ENCODE measurements around the gene NOP9.

NOP9 gene

DNA sequence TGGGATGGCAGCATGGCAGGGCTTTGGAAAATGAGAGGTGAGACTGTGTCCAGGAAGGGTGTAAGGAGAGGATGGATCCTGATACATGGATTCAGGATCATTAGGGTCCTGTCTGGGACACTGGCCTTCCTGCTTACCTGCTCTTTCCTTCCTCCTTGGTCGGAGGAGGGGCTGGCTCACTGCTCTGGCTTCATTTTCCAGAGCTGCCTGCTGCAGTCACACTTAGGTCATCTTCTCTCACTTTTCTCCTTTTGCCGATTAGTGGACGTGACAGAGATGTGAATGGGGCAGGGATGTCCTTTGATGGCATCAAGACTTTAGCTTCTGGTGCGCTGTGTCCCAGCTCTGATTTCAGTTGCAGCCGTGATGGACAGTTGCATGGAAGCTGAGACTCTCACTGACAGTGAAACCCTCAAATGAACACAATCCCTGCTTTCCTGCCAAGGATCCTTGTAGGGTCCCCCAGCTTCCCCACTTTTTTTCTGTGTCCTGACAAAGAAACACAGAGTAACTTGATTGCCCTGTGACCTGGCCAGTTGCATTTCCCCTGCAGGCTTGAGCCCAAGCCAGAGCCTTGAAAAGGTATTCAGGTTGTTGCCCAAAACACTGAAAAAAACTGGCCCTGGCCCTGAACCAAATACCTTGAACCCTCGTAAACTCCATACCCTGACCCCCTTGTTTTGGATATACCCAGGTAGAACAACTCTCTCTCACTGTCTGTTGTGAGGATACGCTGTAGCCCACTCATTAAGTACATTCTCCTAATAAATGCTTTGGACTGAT is 8.9 kb downstream of the NOP9 start:
- TF ChIP-seq CTCF (IDR thresholded peaks at IDR 0.05; ENCODE audit: control insufficient read depth, insufficient read depth, low read depth, low read length, missing control alignments) = no peak
- DNase-seq (ENCODE audit: low read depth) = no peak
- H3K4me3 ChIP-seq (ENCODE audit: control insufficient read depth, low read depth, low read length) = no peak overlapping the region

- TF ChIP-seq CTCF (IDR thresholded peaks at IDR 0.05; ENCODE audit: control insufficient read depth, insufficient read depth, low read depth, low read length, missing control alignments) = no peak
- DNase-seq (ENCODE audit: low read depth) = no peak
- H3K4me3 ChIP-seq (ENCODE audit: control insufficient read depth, low read depth, low read length) = no peak within 1 kb of the TSS
Measured at GRCh38 chr14:24309538-24310264, 10.1 kb downstream of the NOP9 start, which contains the start of gene LTB4R2. Gene LTB4R2 (plus strand): TSS chr14:24310140. CDS start chr14:24310665, 525 bp downstream.

DNA sequence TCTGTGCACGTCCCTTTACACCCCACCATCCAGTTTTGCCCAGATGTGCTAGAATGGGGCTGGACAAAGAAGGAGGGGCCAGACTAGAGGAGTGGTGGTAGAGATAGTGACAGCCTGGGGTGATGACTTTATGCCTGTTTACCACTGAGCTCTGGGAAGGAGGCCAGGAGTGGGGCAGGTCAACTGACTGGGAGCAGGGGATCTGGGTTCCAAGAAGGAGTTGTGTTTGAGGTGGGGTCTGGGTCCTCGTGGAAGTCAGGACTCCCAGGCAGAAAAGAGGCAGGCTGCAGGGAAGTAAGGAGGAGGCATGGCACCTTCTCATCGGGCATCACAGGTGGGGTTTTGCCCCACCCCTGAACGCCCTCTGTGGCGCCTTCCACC is 10.6 kb downstream of the NOP9 start:
- DNase-seq (ENCODE audit: low read depth) = no peak
- TF ChIP-seq CTCF (IDR thresholded peaks at IDR 0.05; ENCODE audit: control insufficient read depth, insufficient read depth, low read depth, low read length, missing control alignments) = no peak
- H3K4me3 ChIP-seq (ENCODE audit: control insufficient read depth, low read depth, low read length) = no peak overlapping the region

DNA sequence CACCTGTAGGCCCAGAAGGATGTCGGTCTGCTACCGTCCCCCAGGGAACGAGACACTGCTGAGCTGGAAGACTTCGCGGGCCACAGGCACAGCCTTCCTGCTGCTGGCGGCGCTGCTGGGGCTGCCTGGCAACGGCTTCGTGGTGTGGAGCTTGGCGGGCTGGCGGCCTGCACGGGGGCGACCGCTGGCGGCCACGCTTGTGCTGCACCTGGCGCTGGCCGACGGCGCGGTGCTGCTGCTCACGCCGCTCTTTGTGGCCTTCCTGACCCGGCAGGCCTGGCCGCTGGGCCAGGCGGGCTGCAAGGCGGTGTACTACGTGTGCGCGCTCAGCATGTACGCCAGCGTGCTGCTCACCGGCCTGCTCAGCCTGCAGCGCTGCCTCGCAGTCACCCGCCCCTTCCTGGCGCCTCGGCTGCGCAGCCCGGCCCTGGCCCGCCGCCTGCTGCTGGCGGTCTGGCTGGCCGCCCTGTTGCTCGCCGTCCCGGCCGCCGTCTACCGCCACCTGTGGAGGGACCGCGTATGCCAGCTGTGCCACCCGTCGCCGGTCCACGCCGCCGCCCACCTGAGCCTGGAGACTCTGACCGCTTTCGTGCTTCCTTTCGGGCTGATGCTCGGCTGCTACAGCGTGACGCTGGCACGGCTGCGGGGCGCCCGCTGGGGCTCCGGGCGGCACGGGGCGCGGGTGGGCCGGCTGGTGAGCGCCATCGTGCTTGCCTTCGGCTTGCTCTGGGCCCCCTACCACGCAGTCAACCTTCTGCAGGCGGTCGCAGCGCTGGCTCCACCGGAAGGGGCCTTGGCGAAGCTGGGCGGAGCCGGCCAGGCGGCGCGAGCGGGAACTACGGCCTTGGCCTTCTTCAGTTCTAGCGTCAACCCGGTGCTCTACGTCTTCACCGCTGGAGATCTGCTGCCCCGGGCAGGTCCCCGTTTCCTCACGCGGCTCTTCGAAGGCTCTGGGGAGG is 11.3 kb downstream of the NOP9 start, which contains the start of gene LTB4R:
Gene LTB4R (plus strand): TSS at position 857 of the 959 bp plus-strand sequence. CDS start 4,150 bp downstream, outside the sequence.
- H3K4me3 ChIP-seq (ENCODE audit: control insufficient read depth, low read depth, low read length) = no peak within 1 kb of the TSS
- no peak for DNase-seq (ENCODE audit: low read depth)

GRCh38 chr14:24311837-24312615 is 12.4 kb downstream of the NOP9 start:
- H3K4me3 ChIP-seq (ENCODE audit: control insufficient read depth, low read depth, low read length) = no peak overlapping the region
- no peak for TF ChIP-seq CTCF (IDR thresholded peaks at IDR 0.05; ENCODE audit: control insufficient read depth, insufficient read depth, low read depth, low read length, missing control alignments)
- no peak for DNase-seq (ENCODE audit: low read depth)

More for the DNA sequence above, 11.3 kb downstream of the NOP9 start, which contains the start of gene LTB4R:
- TF ChIP-seq CTCF (IDR thresholded peaks at IDR 0.05; ENCODE audit: control insufficient read depth, insufficient read depth, low read depth, low read length, missing control alignments) = peak; percentile 18

Measured in AG09309 (cell line).